Spleen (tissue), 11 donors: ENCODE results near the gene TTC28. TPM values are rescaled to one million over a fixed set of nuclear protein-coding genes. Genes with fewer than 3 reads are reported as not detected.

Source experiments
- DNase-seq: peaks from one replicate; pipeline ENCODE4 v3.0.0-alpha.2; 2020
- H3K27ac ChIP-seq, 8 donors: fragments of 200-600 bp; sonication (generic) in 7 of 8; 1 replicate in 4 of 8; 2 replicates in 4 of 8; pipeline versions ENCODE4 v1.5.0 to v1.8.0; 2016 to 2021; ENCODE audit warnings: inconsistent platforms in 4 of 8, mild to moderate bottlenecking in 4 of 8, moderate library complexity in 1 of 8
- H3K27me3 ChIP-seq, 7 donors: fragments of 200-600 bp; sonication (generic) in 6 of 7; replicated peaks in 1 of 7; 1 replicate in 4 of 7; 2 replicates in 3 of 7; pipeline versions ENCODE4 v1.5.0 to v1.8.0; 2016 to 2021; ENCODE audit warnings: inconsistent platforms in 3 of 7, mild to moderate bottlenecking in 1 of 7
- H3K36me3 ChIP-seq, 6 donors: fragments of 200-600 bp; sonication (generic) in 5 of 6; 1 replicate in 4 of 6; 2 replicates in 2 of 6; pipeline versions ENCODE4 v1.5.0 to v1.8.0; 2016 to 2021; ENCODE audit warnings: inconsistent platforms in 2 of 6
- H3K4me1 ChIP-seq, 6 donors: fragments of 200-600 bp; sonication (generic) in 5 of 6; 1 replicate in 3 of 6; 2 replicates in 3 of 6; pipeline versions ENCODE4 v1.5.0 to v1.8.0; 2016 to 2021; ENCODE audit warnings: inconsistent platforms in 3 of 6
- H3K4me3 ChIP-seq, 8 donors: fragments of 200-600 bp; sonication (generic) in 7 of 8; 1 replicate in 4 of 8; 2 replicates in 4 of 8; pipeline versions ENCODE4 v1.5.0 to v1.8.0; 2016 to 2021; ENCODE audit warnings: inconsistent platforms in 4 of 8, mild to moderate bottlenecking in 4 of 8, moderate library complexity in 2 of 8
- H3K9me3 ChIP-seq, 8 donors: fragments of 200-600 bp; sonication (generic) in 7 of 8; 1 replicate in 4 of 8; 2 replicates in 4 of 8; pipeline versions ENCODE4 v1.5.0 to v1.8.0; 2016 to 2021; ENCODE audit warnings: inconsistent platforms in 4 of 8
- CTCF ChIP-seq, 11 experiments: fragments of 200-600 bp in 7 of 11; fragments of 450-650 bp in 4 of 11; sonication (generic) in 4 of 11; IDR thresholded peaks in 8 of 11; conservative IDR thresholded peaks in 3 of 11; 1 replicate in 7 of 11; 2 replicates in 4 of 11; pipeline versions ENCODE4 v1.4.0 to v1.8.0; 2016 to 2021; ENCODE audit warnings: antibody characterized with exemption in 11 of 11, inconsistent platforms in 4 of 11, mild to moderate bottlenecking in 1 of 11
- POLR2A ChIP-seq, 3 donors: fragments of 450-650 bp; IDR thresholded peaks; one replicate each; pipeline ENCODE4 v1.5.1; 2017; ENCODE audit warnings: antibody characterized with exemption in 3 of 3, mild to moderate bottlenecking in 1 of 3
- POLR2AphosphoS5 ChIP-seq, 3 donors: sonication (generic); formaldehyde crosslinking; IDR thresholded peaks; one replicate each; pipeline ENCODE4 v1.5.1; 2017; ENCODE audit warnings: antibody characterized with exemption in 3 of 3
- WGBS, 5 donors: extraction: QIAGEN DNeasy Blood & Tissue Kit in 3 of 5; methylation state at CpG; one replicate each; pipeline versions ENCODE4 v1.1.5 to v1.1.7; 2013 to 2018; 5-methylcytosine and 5-hydroxymethylcytosine counted together
- intact Hi-C: fragments of 100-400 bp; cut with DNase I; formaldehyde crosslinking; loops from one replicate; pipeline ENCODE4 v1.15.0; 2023; ENCODE audit warnings: low total_unique reads
- polyA plus RNA-seq, 3 donors: library from polyadenylated mRNA; stranded (reverse); fragments of 200-250 nt; gene quantifications; one replicate each; pipeline ENCODE4 v1.2.1, GENCODE V29; 2013
- total RNA-seq, 7 donors: library from RNA; depleted of rRNA in 3 of 7; stranded (reverse); fragments of >200 nt in 3 of 7; fragmentation: NEBNext Ultra II Directional in 4 of 7; extraction: Animal tissue kit (Norgen Biotek cat#: 25700) in 4 of 7; gene quantifications; one replicate each; pipeline versions ENCODE4 v1.1.0 to v1.2.1, GENCODE V29; 2016 to 2021
- donor health status: healthy with polysubstance abuse.
- donor health status: DM: no; HTN: no; CAD: no; lungs with moderate emphysema.
- donor health status: DM: no; HTN: no; CAD: no.
- donor health status: Bipolar disorder and iron deficiency.
- donor health status: healthy.
- donor health status: DM: no; HTN: no; CAD: no.
- donor health status: DM: yes; HTN: yes; CAD: no.

Gene TTC28
- total and polyA plus RNA-seq, 10 donors: 0.62 to 69.0 (median 33.5) TPM

DNA sequence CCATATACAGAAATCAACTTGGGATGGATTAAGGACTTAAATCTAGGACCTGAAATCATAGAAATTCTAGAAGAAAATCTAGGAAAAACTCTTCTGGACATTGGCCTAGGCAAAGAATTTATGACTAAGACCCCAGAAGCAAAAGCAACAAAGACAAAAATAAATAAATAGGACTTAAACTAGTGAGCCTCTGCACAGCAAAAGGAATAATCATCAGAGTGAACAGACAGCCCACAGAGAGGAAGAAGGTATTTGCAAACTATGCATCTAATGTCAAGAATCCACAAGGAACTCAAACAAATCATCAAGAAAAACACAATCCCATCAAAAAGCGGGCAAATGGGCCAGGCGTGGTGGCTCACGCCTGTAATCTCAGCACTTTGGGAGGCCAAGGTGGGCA, 32.4 kb downstream of the TTC28 start:
- intact Hi-C loops: no loop called here
- H3K9me3 ChIP-seq: peaks cover 0 to 6% (median 1%) of the 10 kb centered on the region in 8 donors
- no peaks in the 10 kb centered on the region for H3K36me3 ChIP-seq
- no peak for TF ChIP-seq POLR2AphosphoS5 (IDR thresholded peaks at IDR 0.05)
- TF ChIP-seq CTCF (IDR thresholded peaks at IDR 0.05 in 8 of 11, conservative IDR thresholded peaks at IDR 0.05 in 3 of 11): no peak
- no peak for TF ChIP-seq POLR2A (IDR thresholded peaks at IDR 0.05)
- H3K27ac ChIP-seq: no peak overlapping the region
- no peaks in the 10 kb centered on the region for H3K4me1 ChIP-seq
- WGBS, 5 donors: 95 to 97% (median 95%) methylated on average over 3 of the region's 3 CpGs
- H3K4me3 ChIP-seq: no peak overlapping the region
- H3K27me3 ChIP-seq: peaks cover 0 to 4% (median 0%) of the 10 kb centered on the region in 7 donors
- DNase-seq: no peak

GRCh38 chr22:28639321-28639720, 40.3 kb downstream of the TTC28 start:
- H3K27ac ChIP-seq: no peak overlapping the region
- H3K36me3 ChIP-seq: no peaks in the 10 kb centered on the region
- TF ChIP-seq POLR2AphosphoS5 (IDR thresholded peaks at IDR 0.05) (no peak), POLR2A (IDR thresholded peaks at IDR 0.05) (no peak), CTCF (IDR thresholded peaks at IDR 0.05 in 8 of 11, conservative IDR thresholded peaks at IDR 0.05 in 3 of 11) (no peak)
- H3K4me1 ChIP-seq: no peaks in the 10 kb centered on the region
- H3K9me3 ChIP-seq: no peaks in the 10 kb centered on the region
- WGBS, 5 donors: 95 to 100% (median 98%) methylated on average over 2 of the region's 2 CpGs
- peaks cover 0 to 4% (median 0%) of the 10 kb centered on the region in 7 donors for H3K27me3 ChIP-seq
- no peak overlapping the region for H3K4me3 ChIP-seq
- no peak for DNase-seq
- intact Hi-C loops: no loop called here

GRCh38 chr22:28637225-28637624, 42.4 kb downstream of the TTC28 start:
- Histone ChIP-seq H3K4me3 (no peak overlapping the region), H3K27ac (no peak overlapping the region), H3K36me3 (no peaks in the 10 kb centered on the region), H3K4me1 (no peaks in the 10 kb centered on the region), H3K27me3 (no peaks in the 10 kb centered on the region), H3K9me3 (no peaks in the 10 kb centered on the region)
- no peak for TF ChIP-seq POLR2A (IDR thresholded peaks at IDR 0.05)
- no peak for TF ChIP-seq POLR2AphosphoS5 (IDR thresholded peaks at IDR 0.05)
- no peak for TF ChIP-seq CTCF (IDR thresholded peaks at IDR 0.05 in 8 of 11, conservative IDR thresholded peaks at IDR 0.05 in 3 of 11)
- intact Hi-C loops: no loop called here
- DNase-seq: no peak
- WGBS, 5 donors: 90 to 98% (median 94%) methylated on average over 8 of the region's 8 CpGs

DNA sequence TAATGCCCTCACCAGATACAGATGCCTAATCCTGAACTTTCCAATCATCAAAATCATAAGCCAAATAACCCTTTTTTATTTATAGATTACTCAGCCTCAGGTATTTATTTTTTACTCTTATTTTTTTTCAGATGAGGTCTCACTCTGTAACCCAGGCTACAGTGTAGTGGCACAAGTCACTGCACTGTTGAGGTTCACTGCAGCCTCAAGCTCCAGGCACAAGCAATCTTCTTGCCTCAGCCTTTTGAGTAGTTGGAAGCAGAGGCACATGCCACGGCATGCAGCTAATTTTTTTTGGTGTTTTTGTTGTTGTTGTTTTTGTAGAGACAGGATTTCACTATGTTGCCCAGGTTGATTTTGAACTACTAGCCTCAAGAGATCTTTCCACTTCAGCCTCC, 49.5 kb downstream of the TTC28 start:
- H3K27me3 ChIP-seq: no peaks in the 10 kb centered on the region
- 62 to 100% (median 91%) methylated on average over 1 of the region's 1 CpG for WGBS, 5 donors

More for the DNA sequence above, 49.5 kb downstream of the TTC28 start:
- TF ChIP-seq POLR2AphosphoS5 (IDR thresholded peaks at IDR 0.05) (no peak), POLR2A (IDR thresholded peaks at IDR 0.05) (no peak), CTCF (IDR thresholded peaks at IDR 0.05 in 8 of 11, conservative IDR thresholded peaks at IDR 0.05 in 3 of 11) (no peak)
- Histone ChIP-seq H3K4me1 (no peaks in the 10 kb centered on the region), H3K9me3 (no peaks in the 10 kb centered on the region), H3K4me3 (no peak overlapping the region), H3K27ac (no peak overlapping the region), H3K36me3 (no peaks in the 10 kb centered on the region)
- DNase-seq: no peak
- intact Hi-C loops: no loop called here
